ENCODE measurements around the gene NT5C1B.

DNA sequence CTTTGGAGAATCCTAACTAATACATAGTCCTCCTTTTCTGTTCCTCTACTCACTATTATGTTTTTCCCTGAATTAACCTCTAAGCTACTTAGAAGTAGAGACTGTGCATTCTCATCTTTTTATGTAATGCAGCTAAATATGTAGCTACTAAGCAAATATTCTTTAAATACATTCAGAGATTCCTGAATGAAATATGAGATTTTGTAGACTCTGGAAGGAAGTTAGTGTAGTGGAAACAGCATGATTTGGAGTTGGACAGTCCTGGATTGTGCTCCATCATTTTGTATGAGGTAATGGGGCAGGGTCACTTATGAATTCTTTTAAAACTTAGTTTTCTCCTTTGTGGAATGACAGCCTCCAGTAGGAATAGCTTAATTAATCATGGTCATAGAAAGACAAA is 24.7 kb upstream of the NT5C1B start:
- TF ChIP-seq EP300 (IDR thresholded peaks at IDR 0.05): no peak
- TF ChIP-seq, protein P1, sequence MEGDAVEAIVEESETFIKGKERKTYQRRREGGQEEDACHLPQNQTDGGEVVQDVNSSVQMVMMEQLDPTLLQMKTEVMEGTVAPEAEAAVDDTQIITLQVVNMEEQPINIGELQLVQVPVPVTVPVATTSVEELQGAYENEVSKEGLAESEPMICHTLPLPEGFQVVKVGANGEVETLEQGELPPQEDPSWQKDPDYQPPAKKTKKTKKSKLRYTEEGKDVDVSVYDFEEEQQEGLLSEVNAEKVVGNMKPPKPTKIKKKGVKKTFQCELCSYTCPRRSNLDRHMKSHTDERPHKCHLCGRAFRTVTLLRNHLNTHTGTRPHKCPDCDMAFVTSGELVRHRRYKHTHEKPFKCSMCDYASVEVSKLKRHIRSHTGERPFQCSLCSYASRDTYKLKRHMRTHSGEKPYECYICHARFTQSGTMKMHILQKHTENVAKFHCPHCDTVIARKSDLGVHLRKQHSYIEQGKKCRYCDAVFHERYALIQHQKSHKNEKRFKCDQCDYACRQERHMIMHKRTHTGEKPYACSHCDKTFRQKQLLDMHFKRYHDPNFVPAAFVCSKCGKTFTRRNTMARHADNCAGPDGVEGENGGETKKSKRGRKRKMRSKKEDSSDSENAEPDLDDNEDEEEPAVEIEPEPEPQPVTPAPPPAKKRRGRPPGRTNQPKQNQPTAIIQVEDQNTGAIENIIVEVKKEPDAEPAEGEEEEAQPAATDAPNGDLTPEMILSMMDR (IDR thresholded peaks at IDR 0.05): no peak

All from ovary (tissue), 3 donors.